Measurements from ENCODE around the gene TTLL12. TPM values are rescaled to one million over a fixed set of nuclear protein-coding genes. Genes with fewer than 3 reads are reported as not detected.
A peak's percentile ranks its signal among the peaks of the same experiment; 100 is the strongest.

The TTLL12 gene
- total and polyA plus RNA-seq, 2 donors: 14.4 to 16.1 TPM

GRCh38 chr22:43131773-43132501 is 55.0 kb downstream of the TTLL12 start:
- H3K4me1 ChIP-seq (ENCODE audit: control insufficient read depth in 2 of 2, insufficient read depth in 2 of 2, low read length in 2 of 2): peaks cover 22 to 36% of the 10 kb centered on the region in 2 donors
- H3K36me3 ChIP-seq (ENCODE audit: control insufficient read depth in 2 of 2, insufficient read depth in 2 of 2, low read length in 1 of 2): peaks cover 41 to 54% of the 10 kb centered on the region in 2 donors
- H3K4me3 ChIP-seq (ENCODE audit: low read length in 2 of 2): no peak overlapping the region
- no peaks in the 10 kb centered on the region for H3K27me3 ChIP-seq (ENCODE audit: control insufficient read depth in 2 of 2, insufficient read depth in 1 of 2, low read length in 1 of 2)
- H3K27ac ChIP-seq (ENCODE audit: low read depth in 1 of 2, low read length in 1 of 2): no peak overlapping the region
- peaks cover 0 to 4% of the 10 kb centered on the region in 2 donors for H3K9me3 ChIP-seq (ENCODE audit: control insufficient read depth in 2 of 2, insufficient read depth in 1 of 2, low read length in 1 of 2)
- 97% methylated on average over 17 of the region's 17 CpGs for WGBS
- DNase-seq (ENCODE audit: low read depth in 6 of 9, low spot score in 9 of 9): no peak

- 62% methylated on average over 16 of the region's 16 CpGs for WGBS
- Histone ChIP-seq H3K4me1 (ENCODE audit: control insufficient read depth in 2 of 2, insufficient read depth in 2 of 2, low read length in 2 of 2) (peaks cover 22 to 42% of the 10 kb centered on the region in 2 donors), H3K36me3 (ENCODE audit: control insufficient read depth in 2 of 2, insufficient read depth in 2 of 2, low read length in 1 of 2) (peaks cover 25 to 34% of the 10 kb centered on the region in 2 donors), H3K27me3 (ENCODE audit: control insufficient read depth in 2 of 2, insufficient read depth in 1 of 2, low read length in 1 of 2) (no peaks in the 10 kb centered on the region), H3K9me3 (ENCODE audit: control insufficient read depth in 2 of 2, insufficient read depth in 1 of 2, low read length in 1 of 2) (peaks cover 0 to 4% of the 10 kb centered on the region in 2 donors), H3K4me3 (ENCODE audit: low read length in 2 of 2) (no peak overlapping the region), H3K27ac (ENCODE audit: low read depth in 1 of 2, low read length in 1 of 2) (peak overlapping the region in 1 of 2 donors; percentile 67)
- peak in 1 of 9 donors; percentile 37 for DNase-seq (ENCODE audit: low read depth in 6 of 9, low spot score in 9 of 9)
Measured at GRCh38 chr22:43129426-43130425, 57.2 kb downstream of the TTLL12 start.

DNA sequence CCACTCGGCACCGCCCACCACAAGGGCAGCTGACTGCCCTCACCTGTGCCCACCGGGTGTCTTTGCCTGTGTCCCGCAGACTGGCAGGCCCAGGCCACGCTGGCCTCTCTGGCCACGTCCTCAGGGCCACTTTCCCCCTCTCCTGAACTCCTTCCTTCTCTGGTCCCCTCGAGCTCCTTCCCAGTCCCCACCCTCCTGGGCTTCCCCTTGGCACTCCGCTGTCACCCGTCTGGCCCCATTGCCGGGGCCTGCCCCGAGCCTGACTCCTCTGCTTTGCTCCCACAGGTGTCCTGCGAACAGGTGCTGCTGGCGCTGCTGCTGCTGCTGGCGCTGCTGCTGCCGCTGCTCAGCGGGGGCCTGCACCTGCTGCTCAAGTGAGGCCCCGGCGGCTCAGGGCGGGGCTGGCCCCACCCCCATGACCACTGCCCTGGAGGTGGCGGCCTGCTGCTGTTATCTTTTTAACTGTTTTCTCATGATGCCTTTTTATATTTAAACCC is 58.0 kb downstream of the TTLL12 start:
- peaks cover 22 to 42% of the 10 kb centered on the region in 2 donors for H3K4me1 ChIP-seq (ENCODE audit: control insufficient read depth in 2 of 2, insufficient read depth in 2 of 2, low read length in 2 of 2)
- peaks cover 19 to 27% of the 10 kb centered on the region in 2 donors for H3K36me3 ChIP-seq (ENCODE audit: control insufficient read depth in 2 of 2, insufficient read depth in 2 of 2, low read length in 1 of 2)
- no peak overlapping the region for H3K4me3 ChIP-seq (ENCODE audit: low read length in 2 of 2)
- H3K9me3 ChIP-seq (ENCODE audit: control insufficient read depth in 2 of 2, insufficient read depth in 1 of 2, low read length in 1 of 2): peaks cover 0 to 8% of the 10 kb centered on the region in 2 donors
- WGBS: 30% methylated on average over 20 of the region's 20 CpGs
- peak overlapping the region in 1 of 2 donors; percentile 68 for H3K27ac ChIP-seq (ENCODE audit: low read depth in 1 of 2, low read length in 1 of 2)
- H3K27me3 ChIP-seq (ENCODE audit: control insufficient read depth in 2 of 2, insufficient read depth in 1 of 2, low read length in 1 of 2): no peaks in the 10 kb centered on the region
- DNase-seq (ENCODE audit: low read depth in 6 of 9, low spot score in 9 of 9): peak in 4 of 9 donors; percentile 73 to 85 (median 78)

DNA sequence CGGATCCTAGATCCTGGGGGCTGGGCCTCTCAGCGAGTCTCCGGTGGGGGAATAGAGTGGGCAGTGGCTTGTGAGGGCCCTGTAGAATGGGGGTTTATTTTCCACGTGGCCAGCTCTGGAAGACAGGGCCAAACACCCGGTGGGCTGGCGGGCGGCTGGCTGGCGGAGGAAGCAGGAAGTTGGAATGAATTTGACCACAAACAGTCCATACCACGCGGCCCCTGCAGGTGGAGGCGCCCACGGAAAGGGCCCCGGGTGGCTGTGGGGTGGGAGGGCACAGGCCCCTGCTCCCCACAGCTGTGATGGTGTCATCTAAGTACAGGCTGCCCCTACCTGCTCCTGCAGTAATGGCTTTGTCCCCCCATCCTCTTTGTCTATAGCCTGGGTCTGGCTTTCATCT is 58.8 kb downstream of the TTLL12 start:
- Histone ChIP-seq H3K27ac (ENCODE audit: low read depth in 1 of 2, low read length in 1 of 2) (peak overlapping the region in 1 of 2 donors; percentile 57), H3K27me3 (ENCODE audit: control insufficient read depth in 2 of 2, insufficient read depth in 1 of 2, low read length in 1 of 2) (no peaks in the 10 kb centered on the region), H3K4me3 (ENCODE audit: low read length in 2 of 2) (no peak overlapping the region), H3K9me3 (ENCODE audit: control insufficient read depth in 2 of 2, insufficient read depth in 1 of 2, low read length in 1 of 2) (peaks cover 0 to 6% of the 10 kb centered on the region in 2 donors), H3K36me3 (ENCODE audit: control insufficient read depth in 2 of 2, insufficient read depth in 2 of 2, low read length in 1 of 2) (peaks cover 12 to 21% of the 10 kb centered on the region in 2 donors), H3K4me1 (ENCODE audit: control insufficient read depth in 2 of 2, insufficient read depth in 2 of 2, low read length in 2 of 2) (peaks cover 22 to 44% of the 10 kb centered on the region in 2 donors)
- DNase-seq (ENCODE audit: low read depth in 6 of 9, low spot score in 9 of 9): peak in 1 of 9 donors; percentile 47
- WGBS: 9% methylated on average over 13 of the region's 13 CpGs

DNA sequence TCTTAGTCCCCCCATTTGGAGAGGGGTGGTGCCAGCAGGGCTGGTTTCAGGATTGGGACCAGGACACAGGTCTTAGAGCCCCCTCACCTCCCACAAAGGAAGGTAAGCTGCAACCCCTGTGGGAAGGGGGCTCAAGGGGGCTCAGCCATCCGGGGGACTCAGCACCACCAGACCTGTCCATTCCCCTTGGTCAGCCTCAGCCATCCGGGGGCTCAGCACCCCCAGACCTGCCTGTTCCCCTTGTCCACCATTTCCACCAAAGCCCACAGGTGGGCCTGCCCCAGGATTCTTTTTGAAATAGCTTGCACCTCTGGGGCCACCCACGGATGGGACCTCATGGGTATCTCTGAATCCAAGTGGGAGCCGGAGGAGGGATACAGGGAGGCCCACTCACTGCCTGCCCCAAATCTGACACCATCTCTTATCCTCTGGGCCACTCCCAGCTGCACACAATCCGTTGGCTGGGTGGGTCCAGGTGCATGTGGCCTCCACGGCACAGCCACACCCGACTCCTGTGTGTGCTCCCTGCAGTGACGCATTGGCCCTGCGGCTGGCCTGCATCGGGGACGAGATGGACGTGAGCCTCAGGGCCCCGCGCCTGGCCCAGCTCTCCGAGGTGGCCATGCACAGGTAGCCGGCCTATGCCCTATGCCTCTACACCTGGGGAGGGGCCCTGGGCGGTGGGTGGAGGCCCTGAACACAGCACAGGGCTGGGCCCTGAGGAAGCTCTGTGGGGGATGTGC is 59.6 kb downstream of the TTLL12 start:
- Histone ChIP-seq H3K4me1 (ENCODE audit: control insufficient read depth in 2 of 2, insufficient read depth in 2 of 2, low read length in 2 of 2) (peaks cover 22 to 51% of the 10 kb centered on the region in 2 donors), H3K9me3 (ENCODE audit: control insufficient read depth in 2 of 2, insufficient read depth in 1 of 2, low read length in 1 of 2) (peaks cover 0 to 4% of the 10 kb centered on the region in 2 donors), H3K27ac (ENCODE audit: low read depth in 1 of 2, low read length in 1 of 2) (peak overlapping the region in 1 of 2 donors; percentile 57), H3K4me3 (ENCODE audit: low read length in 2 of 2) (no peak overlapping the region), H3K27me3 (ENCODE audit: control insufficient read depth in 2 of 2, insufficient read depth in 1 of 2, low read length in 1 of 2) (no peaks in the 10 kb centered on the region), H3K36me3 (ENCODE audit: control insufficient read depth in 2 of 2, insufficient read depth in 2 of 2, low read length in 1 of 2) (peaks cover 5 to 13% of the 10 kb centered on the region in 2 donors)
- WGBS: 91% methylated on average over 17 of the region's 17 CpGs
- peak in 1 of 9 donors; percentile 44 for DNase-seq (ENCODE audit: low read depth in 6 of 9, low spot score in 9 of 9)

DNA sequence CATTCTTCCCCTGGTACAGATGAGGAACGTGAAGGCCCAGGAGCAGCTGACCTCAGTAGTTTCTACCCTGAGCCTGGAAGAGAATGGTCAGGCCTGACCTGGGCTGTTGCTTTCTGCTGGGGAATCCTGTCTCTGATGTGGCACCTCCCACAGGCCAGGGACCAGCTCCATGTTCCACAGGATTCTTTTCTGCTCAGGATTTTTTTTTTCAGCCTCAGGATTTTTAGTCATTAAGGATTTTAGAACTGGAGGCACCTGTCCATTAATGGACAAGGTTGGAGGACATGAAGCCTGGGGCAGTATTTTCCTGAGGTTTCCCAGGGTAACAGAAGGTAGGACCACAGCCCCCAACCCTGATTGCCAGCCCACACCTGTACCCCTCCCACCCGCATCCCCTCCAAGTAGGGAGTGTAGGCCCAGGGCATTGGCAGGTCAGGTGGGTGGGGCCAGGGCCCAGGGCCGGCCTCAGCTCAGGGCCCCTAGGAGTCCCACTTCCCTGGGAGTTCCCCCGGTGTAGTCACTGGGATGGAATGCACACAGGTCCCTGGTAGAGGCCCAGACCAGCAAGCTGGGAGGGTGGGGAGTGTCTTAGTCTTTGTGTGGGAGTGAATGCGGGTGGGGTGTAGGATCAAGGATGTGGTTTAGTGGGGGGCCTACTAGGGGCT is 60.3 kb downstream of the TTLL12 start:
- no peak overlapping the region for H3K4me3 ChIP-seq (ENCODE audit: low read length in 2 of 2)
- peaks cover 0 to 6% of the 10 kb centered on the region in 2 donors for H3K36me3 ChIP-seq (ENCODE audit: control insufficient read depth in 2 of 2, insufficient read depth in 2 of 2, low read length in 1 of 2)
- DNase-seq (ENCODE audit: low read depth in 6 of 9, low spot score in 9 of 9): no peak
- H3K27ac ChIP-seq (ENCODE audit: low read depth in 1 of 2, low read length in 1 of 2): no peak overlapping the region
- 86% methylated on average over 5 of the region's 5 CpGs for WGBS
- H3K27me3 ChIP-seq (ENCODE audit: control insufficient read depth in 2 of 2, insufficient read depth in 1 of 2, low read length in 1 of 2): no peaks in the 10 kb centered on the region
- peaks cover 0 to 4% of the 10 kb centered on the region in 2 donors for H3K9me3 ChIP-seq (ENCODE audit: control insufficient read depth in 2 of 2, insufficient read depth in 1 of 2, low read length in 1 of 2)
- H3K4me1 ChIP-seq (ENCODE audit: control insufficient read depth in 2 of 2, insufficient read depth in 2 of 2, low read length in 2 of 2): peaks cover 22 to 53% of the 10 kb centered on the region in 2 donors

- Histone ChIP-seq H3K4me1 (ENCODE audit: control insufficient read depth in 2 of 2, insufficient read depth in 2 of 2, low read length in 2 of 2) (peaks cover 0 to 21% of the 10 kb centered on the region in 2 donors), H3K9me3 (ENCODE audit: control insufficient read depth in 2 of 2, insufficient read depth in 1 of 2, low read length in 1 of 2) (peaks cover 0 to 4% of the 10 kb centered on the region in 2 donors), H3K4me3 (ENCODE audit: low read length in 2 of 2) (no peak overlapping the region), H3K27me3 (ENCODE audit: control insufficient read depth in 2 of 2, insufficient read depth in 1 of 2, low read length in 1 of 2) (no peaks in the 10 kb centered on the region), H3K36me3 (ENCODE audit: control insufficient read depth in 2 of 2, insufficient read depth in 2 of 2, low read length in 1 of 2) (no peaks in the 10 kb centered on the region), H3K27ac (ENCODE audit: low read depth in 1 of 2, low read length in 1 of 2) (no peak overlapping the region)
- WGBS: 88% methylated on average over 7 of the region's 7 CpGs
- DNase-seq (ENCODE audit: low read depth in 6 of 9, low spot score in 9 of 9): no peak
Measured at GRCh38 chr22:43118953-43119458, 67.9 kb downstream of the TTLL12 start.

Data from thymus (tissue), 11 donors.